ENCODE data around the gene PTMS.

The PTMS gene

DNA sequence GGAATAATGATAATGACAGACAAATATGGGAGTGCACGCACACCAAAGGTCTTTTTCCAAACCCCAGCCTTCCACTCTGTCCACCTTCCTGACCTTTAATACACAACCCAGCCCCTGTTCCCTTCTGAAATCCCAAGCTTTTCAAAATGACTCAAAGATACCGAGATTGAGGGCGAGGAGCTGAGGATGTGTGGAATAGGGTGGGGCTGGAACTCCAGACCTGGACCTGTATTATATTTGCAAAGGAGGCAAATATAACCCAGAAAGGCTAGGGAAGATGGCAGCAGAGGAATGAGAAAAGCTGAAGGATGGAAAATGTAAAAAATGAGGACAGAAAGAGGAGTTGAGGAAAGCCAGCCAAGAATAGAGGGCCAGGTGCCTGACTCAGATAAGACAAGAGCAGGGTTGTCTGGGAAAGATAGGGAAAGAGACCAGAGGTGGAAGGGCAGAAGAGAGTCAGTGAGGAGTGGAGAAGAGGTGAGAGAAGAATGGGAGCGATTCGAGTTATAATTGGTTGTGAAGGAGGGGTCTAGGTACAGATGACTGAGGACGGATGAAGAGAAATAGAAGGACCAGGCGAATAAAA lies 1.0 kb upstream of the PTMS start:
- H3K27ac Mint-ChIP-seq = peak overlapping the region; percentile 79
- H3K4me1 Mint-ChIP-seq = peaks cover 33% of the 10 kb centered on the region
- H3K4me3 Mint-ChIP-seq = peak overlapping the region; percentile 87
- H3K9me3 Mint-ChIP-seq = no peaks in the 10 kb centered on the region
- H3K36me3 Mint-ChIP-seq = no peaks in the 10 kb centered on the region
- H3K27me3 Mint-ChIP-seq = peaks cover 18% of the 10 kb centered on the region

DNA sequence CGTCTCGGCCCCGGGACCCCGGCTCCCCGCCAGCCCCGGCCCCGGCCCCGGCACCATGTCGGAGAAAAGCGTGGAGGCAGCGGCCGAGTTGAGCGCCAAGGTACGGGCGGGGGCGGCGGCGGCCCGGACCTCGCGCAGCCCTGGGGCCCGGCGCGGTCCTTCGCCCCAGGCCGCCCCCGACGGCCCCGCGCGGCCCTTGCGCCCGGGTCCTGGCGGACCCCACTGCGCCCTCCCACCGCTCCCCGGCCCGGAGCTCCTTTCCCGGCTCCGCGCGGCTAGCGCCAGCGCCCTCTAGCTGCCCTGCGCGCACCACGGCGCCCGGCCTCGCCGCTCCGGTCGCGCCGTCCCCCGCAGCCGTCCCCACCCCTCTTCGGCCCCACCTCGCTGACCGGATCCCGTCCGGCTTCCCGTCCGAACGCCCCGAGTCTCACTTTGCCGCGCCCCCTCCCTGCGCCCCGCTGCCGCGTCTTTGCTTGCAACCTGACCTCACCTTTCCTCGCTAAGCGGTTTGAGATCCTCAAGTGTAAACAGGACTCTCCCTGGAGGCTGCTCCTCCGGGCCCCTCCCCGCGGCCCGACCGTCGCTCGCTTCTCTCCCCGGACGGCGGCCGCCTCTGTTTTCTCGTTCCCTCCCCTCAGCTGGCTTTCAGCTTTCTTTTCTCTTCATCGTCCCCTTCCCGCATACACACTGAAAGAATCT lies 637 bp downstream of the PTMS start:
- H3K4me1 Mint-ChIP-seq = peaks cover 44% of the 10 kb centered on the region
- no peaks in the 10 kb centered on the region for H3K36me3 Mint-ChIP-seq
- peaks cover 18% of the 10 kb centered on the region for H3K27me3 Mint-ChIP-seq
- peak overlapping the region; percentile 57 for H3K27ac Mint-ChIP-seq
- H3K9me3 Mint-ChIP-seq = no peaks in the 10 kb centered on the region
- H3K4me3 Mint-ChIP-seq = peak overlapping the region; percentile 88

DNA sequence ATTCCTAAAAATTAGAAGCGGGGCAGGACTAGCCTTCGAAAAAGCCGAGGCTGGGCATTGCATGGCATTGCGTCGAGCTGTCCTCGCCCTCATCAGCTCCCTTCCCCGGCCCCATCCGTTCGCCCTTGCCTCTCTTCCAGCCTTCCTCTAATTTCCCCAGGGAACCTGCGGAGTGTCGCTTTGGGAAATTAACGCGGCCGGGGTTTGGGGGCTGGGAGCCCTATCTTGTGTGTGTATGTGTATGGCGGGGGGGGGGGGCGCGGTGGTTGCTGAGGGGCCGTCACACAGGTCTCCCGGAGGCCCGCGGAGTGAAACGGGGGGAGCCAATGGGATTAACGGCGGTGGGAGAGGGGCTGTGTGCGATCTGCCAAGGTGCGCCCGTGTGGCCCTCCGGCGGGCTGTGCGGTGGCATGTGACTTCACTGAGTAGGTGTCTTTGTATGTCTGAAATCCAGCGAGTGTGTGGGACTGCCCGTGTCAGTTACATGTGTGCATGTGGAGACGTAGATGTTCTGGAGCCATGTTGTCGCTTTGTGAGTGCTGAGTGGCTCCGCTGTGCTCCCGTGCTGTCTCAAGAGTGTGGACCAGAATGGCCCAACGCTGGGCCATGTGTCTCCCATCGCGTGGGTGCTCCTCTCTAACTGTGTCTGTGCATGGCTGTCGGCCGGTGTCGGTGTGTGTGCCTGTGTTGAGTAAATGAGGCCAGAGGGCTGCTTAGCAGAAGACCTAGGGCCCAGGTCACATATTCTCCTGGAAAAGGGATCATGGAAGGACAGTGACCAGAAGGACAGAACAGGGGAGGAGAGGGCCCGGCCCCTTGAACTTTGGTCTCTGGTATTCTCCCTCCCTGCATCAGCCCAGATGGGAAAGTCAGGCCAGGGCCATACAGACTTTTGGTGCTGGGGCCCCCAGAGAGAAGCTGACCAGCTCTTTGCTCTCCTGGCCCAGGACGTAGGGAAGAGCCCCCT lies 1.5 kb downstream of the PTMS start:
- peaks cover 18% of the 10 kb centered on the region for H3K27me3 Mint-ChIP-seq
- H3K27ac Mint-ChIP-seq = peak overlapping the region; percentile 57
- peak overlapping the region; percentile 88 for H3K4me3 Mint-ChIP-seq
- H3K36me3 Mint-ChIP-seq = no peaks in the 10 kb centered on the region
- H3K9me3 Mint-ChIP-seq = no peaks in the 10 kb centered on the region
- H3K4me1 Mint-ChIP-seq = peaks cover 52% of the 10 kb centered on the region

DNA sequence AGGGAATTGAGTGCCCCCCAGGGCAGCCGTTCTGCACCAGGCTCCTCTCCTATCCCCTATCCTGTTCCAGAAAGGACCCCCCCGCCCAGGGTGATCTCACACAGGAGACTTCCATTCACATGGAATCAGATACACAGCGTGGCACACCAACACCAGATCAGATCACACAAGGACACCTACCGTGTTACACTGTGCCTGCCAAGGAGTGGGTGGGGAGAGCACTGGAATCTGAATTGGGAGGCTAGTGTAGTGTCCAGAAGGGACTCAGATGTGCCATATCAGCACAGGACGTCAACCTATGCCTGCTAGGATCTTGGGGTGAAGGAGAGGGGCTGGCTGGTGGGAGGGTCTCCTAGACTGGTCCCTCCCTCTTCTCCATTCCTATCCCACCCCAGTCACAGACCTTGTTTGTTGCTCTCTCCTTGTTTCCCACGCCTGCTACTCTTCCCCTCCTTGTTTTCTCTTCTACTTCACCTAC lies 2.3 kb downstream of the PTMS start:
- H3K4me1 Mint-ChIP-seq = peaks cover 60% of the 10 kb centered on the region
- peaks cover 18% of the 10 kb centered on the region for H3K27me3 Mint-ChIP-seq
- no peak overlapping the region for H3K4me3 Mint-ChIP-seq
- no peaks in the 10 kb centered on the region for H3K9me3 Mint-ChIP-seq
- no peaks in the 10 kb centered on the region for H3K36me3 Mint-ChIP-seq
- peak overlapping the region; percentile 10 for H3K27ac Mint-ChIP-seq

DNA sequence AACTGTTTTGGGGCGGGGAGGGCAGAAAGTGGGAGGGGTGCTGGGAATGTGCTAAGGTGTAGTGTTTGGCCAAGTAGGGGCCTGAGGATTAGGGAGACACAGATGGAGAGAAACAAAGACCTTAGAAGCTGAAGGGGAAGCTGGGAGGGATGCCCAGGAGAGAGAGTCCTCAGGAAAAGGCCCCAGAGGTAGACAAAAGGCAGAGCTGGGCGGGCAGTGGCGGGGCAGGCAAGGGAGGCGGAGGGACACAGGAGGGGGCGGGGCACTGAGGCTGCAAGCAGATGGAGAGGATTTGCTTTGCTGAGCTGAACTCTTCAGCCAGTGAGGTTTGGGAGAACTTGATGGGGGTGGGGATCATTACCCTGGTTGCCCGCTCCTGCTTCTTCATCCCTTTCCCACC lies 2.8 kb downstream of the PTMS start:
- H3K27me3 Mint-ChIP-seq = peaks cover 18% of the 10 kb centered on the region
- no peaks in the 10 kb centered on the region for H3K9me3 Mint-ChIP-seq
- no peaks in the 10 kb centered on the region for H3K36me3 Mint-ChIP-seq
- peak overlapping the region; percentile 5 for H3K4me3 Mint-ChIP-seq
- peaks cover 62% of the 10 kb centered on the region for H3K4me1 Mint-ChIP-seq
- H3K27ac Mint-ChIP-seq = no peak overlapping the region

DNA sequence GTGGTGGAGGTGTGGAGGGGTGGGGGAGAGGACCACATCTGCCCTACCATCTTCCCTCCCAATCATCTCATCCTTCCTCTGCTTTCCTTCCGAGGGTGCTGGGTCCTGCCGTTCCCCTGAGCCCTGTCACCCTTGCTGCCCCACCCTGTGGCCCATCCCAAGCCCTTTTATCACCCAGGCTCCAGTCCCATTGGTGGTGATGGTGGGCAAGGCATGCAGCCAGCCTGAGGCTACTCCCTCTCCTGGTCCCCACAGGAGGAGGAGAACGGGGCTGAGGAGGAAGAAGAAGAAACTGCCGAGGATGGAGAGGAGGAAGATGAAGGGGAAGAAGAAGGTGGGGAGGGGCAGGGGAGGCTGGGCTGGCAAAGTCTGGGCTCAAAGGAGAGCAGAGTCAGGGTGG lies 3.5 kb downstream of the PTMS start:
- Mint-ChIP-seq H3K27ac (no peak overlapping the region), H3K9me3 (no peaks in the 10 kb centered on the region), H3K4me3 (no peak overlapping the region), H3K36me3 (no peaks in the 10 kb centered on the region), H3K27me3 (peaks cover 15% of the 10 kb centered on the region), H3K4me1 (peaks cover 62% of the 10 kb centered on the region)

DNA sequence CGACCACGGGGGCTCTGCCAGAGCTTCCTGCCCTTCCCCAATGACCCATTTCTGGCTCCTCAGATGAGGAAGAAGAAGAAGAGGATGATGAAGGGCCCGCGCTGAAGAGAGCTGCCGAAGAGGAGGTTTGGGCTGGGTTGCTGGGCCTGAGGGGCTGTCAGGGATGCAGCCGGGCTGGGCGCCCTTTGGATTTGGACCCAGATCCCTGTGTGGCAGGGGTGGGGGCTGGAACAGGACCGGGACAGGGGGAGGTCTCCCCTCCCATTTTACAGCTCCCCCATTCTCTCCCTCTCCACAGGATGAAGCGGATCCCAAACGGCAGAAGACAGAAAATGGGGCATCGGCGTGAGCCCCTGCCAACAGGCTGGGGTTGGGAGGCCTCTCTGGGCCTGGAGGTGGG lies 3.9 kb downstream of the PTMS start:
- no peak overlapping the region for H3K27ac Mint-ChIP-seq
- H3K4me1 Mint-ChIP-seq = peaks cover 63% of the 10 kb centered on the region
- no peaks in the 10 kb centered on the region for H3K36me3 Mint-ChIP-seq
- H3K4me3 Mint-ChIP-seq = no peak overlapping the region
- H3K27me3 Mint-ChIP-seq = peaks cover 13% of the 10 kb centered on the region
- H3K9me3 Mint-ChIP-seq = no peaks in the 10 kb centered on the region

DNA sequence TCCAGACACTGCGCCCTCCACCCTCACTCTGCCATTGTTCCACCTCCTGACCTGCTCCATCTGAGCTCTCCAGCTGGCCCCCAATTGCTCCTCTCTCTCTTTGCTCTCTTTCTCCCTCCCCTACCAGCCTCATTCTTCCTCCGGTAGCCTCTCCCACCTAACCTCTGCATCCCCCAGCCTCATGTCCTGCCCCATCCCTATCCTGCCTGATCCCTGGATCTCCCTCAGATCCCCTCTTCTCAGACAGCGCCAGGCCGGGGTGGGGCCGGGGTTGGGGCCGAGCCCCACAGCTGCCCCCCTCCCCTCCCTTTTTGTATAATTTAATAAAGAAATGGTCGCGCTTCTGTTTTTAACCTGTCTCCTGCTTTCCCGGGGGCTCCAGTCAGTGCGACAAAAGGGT lies 4.4 kb downstream of the PTMS start:
- Mint-ChIP-seq H3K27ac (no peak overlapping the region), H3K4me3 (no peak overlapping the region), H3K27me3 (peaks cover 8% of the 10 kb centered on the region), H3K9me3 (no peaks in the 10 kb centered on the region), H3K36me3 (no peaks in the 10 kb centered on the region), H3K4me1 (peaks cover 63% of the 10 kb centered on the region)

DNA sequence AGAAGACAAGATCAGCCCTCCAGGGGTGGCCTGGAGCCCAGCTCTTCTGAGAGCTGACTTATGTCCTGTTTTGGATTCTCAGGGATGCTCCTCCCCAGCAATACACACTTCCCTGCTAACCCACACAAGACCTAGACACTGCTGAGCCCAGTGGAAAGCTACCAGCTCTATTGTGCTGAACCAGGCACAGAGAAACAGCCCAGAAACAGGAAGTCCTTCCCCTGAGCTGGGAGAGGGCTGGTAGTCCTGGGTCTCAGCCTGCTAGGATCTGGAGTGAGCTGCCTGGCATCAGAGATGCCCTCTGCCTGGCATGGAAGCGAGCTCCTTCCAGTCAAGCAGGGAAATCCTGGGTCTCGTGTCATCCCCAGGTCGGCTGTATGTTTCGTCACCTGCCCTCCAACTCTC lies 4.9 kb downstream of the PTMS start:
- Mint-ChIP-seq H3K27me3 (peaks cover 7% of the 10 kb centered on the region), H3K36me3 (no peaks in the 10 kb centered on the region), H3K4me3 (no peak overlapping the region), H3K27ac (no peak overlapping the region), H3K4me1 (peaks cover 63% of the 10 kb centered on the region), H3K9me3 (no peaks in the 10 kb centered on the region)

DNA sequence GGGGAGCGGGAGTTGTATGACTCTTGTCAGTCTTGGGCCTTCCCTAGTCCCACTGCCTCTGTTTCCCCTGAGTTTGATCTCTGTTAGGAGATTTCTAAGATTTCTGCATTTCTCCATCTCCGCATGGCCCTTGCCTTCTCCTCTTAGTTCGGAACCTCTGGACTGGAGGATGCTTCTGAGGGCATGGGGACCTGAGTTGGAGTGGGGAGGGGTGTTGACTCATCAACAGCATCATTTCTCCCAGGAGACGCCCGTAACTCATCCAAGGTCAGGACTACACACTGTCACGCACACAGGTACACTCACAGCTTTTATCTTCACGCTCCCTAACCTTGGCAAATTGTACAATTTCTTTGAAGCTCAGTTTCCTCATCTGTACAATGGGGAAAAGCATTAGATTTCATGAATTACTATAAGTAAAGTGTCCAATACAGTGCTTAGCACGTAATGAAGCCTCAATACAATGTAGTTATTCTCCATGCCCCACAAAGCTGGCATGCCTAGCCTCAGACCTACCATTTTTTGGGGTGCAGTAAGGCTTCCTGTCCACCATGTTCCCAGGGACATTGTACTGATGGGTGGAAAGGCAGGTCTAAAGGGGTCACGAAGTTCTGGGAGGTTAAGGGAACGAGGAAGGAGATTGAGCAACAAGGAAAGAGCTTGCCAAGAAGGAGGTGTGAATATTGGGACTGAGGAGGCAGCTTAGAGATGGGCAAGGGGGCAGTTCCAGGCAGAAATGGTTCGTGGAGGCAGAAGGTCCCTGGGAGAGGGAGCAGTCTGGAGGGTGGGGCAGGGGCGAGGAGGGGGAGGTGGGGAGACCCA lies 5.6 kb downstream of the PTMS start:
- Mint-ChIP-seq H3K4me1 (peaks cover 66% of the 10 kb centered on the region), H3K27me3 (peaks cover 7% of the 10 kb centered on the region), H3K9me3 (no peaks in the 10 kb centered on the region), H3K4me3 (peak overlapping the region; percentile 49), H3K36me3 (no peaks in the 10 kb centered on the region), H3K27ac (peak overlapping the region; percentile 32)

DNA sequence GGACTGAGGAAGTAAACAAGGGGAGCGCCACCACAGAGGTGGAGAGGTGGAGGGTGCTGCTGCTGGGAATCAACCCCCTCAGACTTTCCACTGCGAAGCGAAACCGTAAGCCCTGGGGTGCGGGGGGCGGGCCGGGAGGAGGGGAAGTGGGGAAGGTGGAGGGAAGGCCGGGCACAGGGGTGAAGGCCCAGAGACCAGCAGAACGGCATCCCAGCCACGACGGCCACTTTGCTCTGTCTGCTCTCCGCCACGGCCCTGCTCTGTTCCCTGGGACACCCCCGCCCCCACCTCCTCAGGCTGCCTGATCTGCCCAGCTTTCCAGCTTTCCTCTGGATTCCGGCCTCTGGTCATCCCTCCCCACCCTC lies 6.2 kb downstream of the PTMS start, which contains the start of gene LAG3:
LAG3 (plus strand) TSS at position 190 of the 365 bp plus-strand sequence. CDS start 333 bp downstream, outside the sequence.
- Mint-ChIP-seq H3K9me3 (no peaks in the 10 kb centered on the region), H3K27ac (peak within 1 kb of the TSS; percentile 32), H3K27me3 (peaks cover 7% of the 10 kb centered on the region), H3K4me3 (peak within 1 kb of the TSS; percentile 49), H3K4me1 (peaks cover 62% of the 10 kb centered on the region), H3K36me3 (no peaks in the 10 kb centered on the region)

DNA sequence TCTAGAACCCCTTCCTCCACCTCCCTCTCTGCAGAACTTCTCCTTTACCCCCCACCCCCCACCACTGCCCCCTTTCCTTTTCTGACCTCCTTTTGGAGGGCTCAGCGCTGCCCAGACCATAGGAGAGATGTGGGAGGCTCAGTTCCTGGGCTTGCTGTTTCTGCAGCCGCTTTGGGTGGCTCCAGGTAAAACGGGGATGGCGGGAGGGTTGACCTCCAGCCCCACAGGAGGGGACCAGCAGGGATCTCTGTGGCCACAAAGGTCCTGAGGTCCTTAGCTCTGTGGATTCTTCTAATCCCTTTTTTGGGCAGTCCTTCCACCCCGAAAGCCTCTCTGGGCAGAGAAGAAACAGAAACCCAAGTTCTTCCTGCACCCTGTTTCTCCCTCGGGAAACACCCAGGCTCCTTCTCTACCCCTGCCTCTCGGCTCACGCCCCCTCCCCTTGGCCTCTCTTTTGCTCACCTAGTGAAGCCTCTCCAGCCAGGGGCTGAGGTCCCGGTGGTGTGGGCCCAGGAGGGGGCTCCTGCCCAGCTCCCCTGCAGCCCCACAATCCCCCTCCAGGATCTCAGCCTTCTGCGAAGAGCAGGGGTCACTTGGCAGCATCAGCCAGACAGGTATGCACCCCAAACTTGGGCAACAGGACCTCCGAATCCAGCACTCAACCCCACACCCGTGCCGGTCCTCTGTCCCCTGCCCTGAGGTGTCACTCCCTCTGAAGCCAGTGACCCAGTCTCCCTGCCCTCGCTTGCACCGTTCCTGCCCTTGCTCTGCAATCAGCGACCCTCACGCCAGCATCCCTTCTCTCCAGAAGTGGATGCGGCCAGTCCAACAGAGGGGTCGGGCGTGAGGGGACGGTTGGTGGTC lies 6.8 kb downstream of the PTMS start:
- peak overlapping the region; percentile 49 for H3K4me3 Mint-ChIP-seq
- peak overlapping the region; percentile 30 for H3K27ac Mint-ChIP-seq
- H3K36me3 Mint-ChIP-seq = no peaks in the 10 kb centered on the region
- H3K9me3 Mint-ChIP-seq = no peaks in the 10 kb centered on the region
- peaks cover 3% of the 10 kb centered on the region for H3K27me3 Mint-ChIP-seq
- H3K4me1 Mint-ChIP-seq = peaks cover 59% of the 10 kb centered on the region

DNA sequence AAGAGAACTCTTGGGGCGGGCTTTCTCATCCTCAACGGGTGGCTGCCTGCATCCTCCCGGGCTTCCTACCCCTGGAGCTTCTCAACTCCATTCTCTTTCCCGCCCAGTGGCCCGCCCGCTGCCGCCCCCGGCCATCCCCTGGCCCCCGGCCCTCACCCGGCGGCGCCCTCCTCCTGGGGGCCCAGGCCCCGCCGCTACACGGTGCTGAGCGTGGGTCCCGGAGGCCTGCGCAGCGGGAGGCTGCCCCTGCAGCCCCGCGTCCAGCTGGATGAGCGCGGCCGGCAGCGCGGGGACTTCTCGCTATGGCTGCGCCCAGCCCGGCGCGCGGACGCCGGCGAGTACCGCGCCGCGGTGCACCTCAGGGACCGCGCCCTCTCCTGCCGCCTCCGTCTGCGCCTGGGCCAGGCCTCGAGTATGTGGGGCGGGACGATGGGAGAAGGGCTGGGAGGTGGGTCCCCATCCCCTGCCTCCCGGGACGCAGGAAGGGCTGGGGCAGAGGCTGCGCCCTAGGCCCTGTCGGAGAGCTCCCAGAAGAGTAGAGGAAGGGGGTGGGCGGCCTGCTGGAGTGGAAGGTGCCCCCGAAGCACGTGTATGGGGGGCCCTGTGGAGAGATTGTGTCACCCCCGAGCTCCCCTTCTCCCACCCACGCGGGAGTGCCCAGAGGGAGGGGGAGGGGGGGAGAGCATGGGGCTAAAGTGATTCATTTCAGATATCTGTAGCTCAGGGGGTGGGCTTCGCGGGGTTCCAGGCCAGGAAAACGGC lies 7.6 kb downstream of the PTMS start:
- H3K36me3 Mint-ChIP-seq = no peaks in the 10 kb centered on the region
- peaks cover 65% of the 10 kb centered on the region for H3K4me1 Mint-ChIP-seq
- no peaks in the 10 kb centered on the region for H3K9me3 Mint-ChIP-seq
- peak overlapping the region; percentile 51 for H3K27ac Mint-ChIP-seq
- H3K4me3 Mint-ChIP-seq = peak overlapping the region; percentile 70
- peaks cover 2% of the 10 kb centered on the region for H3K27me3 Mint-ChIP-seq
